SU-DHL-6 (cell line): Measurements from ENCODE around the gene ZNF365.

ENCODE experiments used
- CTCF ChIP-seq: fragments of 200-600 bp; sonication (generic); IDR thresholded peaks from one replicate; pipeline ENCODE4 v1.5.1; 2017; ENCODE audit warnings: antibody characterized with exemption, mild to moderate bottlenecking, low read length, moderate library complexity; ENCODE audit not compliant: insufficient read depth, poor library complexity, severe bottlenecking
- EZH2phosphoT487 ChIP-seq: fragments of 200-600 bp; sonication (generic), shearing (Covaris generic); conservative IDR thresholded peaks from 2 replicates; pipeline ENCODE4 v1.6.1; 2018; ENCODE audit warnings: mild to moderate bottlenecking, antibody characterized with exemption, low read length, moderate library complexity, mixed read lengths

- TF ChIP-seq CTCF (no peak), EZH2phosphoT487 (no peak)
These were observed 552 bp upstream of the ZNF365 start for GRCh38 chr10:62373639-62373994.
